HG02973 (cell line): ENCODE measurements around the gene GATAD2A.
A peak's percentile ranks its signal among the peaks of the same experiment; 100 is the strongest.

Experiments
- ATAC-seq: cut with Tn5 transposase; IDR thresholded peaks from one replicate; pipeline ENCODE4 v1.9.1; 2021; ENCODE audit warnings: moderate library complexity; ENCODE audit not compliant: unreplicated experiment

Gene GATAD2A

DNA sequence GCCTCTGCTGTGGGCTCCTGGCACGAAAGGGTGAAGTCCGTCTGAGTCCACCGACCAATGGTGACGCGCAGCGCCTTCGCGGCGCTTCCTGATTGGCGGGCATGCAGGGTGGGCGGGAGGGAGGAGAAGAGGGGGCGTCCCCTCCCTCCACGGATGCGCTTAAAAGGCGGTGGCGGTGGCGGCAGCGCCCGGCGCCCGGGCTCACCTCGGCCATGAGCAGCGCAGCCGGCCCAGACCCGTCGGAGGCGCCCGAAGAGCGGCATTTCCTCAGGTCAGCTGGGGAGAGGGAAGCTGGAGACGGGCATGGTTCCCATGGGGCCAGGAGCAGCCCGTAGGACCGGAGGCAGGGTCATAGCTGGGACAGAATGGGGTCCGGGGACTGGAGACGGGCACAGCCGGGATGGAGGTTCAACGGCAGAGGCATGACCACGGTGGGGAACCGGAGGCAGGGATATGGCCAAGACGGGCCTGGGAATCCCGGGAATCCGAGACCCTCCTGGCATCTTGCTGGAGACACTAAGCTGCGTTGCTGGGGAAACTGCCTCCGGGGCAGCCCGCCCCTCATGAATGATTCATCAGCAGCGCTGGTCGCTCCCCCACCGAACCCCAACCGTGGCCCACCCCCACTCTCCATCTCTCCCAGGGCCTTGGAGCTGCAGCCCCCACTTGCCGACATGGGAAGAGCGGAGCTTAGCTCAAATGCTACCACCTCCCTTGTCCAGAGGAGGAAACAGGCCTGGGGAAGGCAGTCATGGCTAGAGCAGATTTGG is 123.4 kb downstream of the GATAD2A start, which contains the start of gene YJEFN3:
Gene YJEFN3, plus strand, starts transcription at position 191 of the 770 bp plus-strand sequence. Its CDS starts 22 bp downstream, at position 213.
- no peak for ATAC-seq

GRCh38 chr19:19529783-19530422 is 124.4 kb downstream of the GATAD2A start:
- ATAC-seq: no peak

DNA sequence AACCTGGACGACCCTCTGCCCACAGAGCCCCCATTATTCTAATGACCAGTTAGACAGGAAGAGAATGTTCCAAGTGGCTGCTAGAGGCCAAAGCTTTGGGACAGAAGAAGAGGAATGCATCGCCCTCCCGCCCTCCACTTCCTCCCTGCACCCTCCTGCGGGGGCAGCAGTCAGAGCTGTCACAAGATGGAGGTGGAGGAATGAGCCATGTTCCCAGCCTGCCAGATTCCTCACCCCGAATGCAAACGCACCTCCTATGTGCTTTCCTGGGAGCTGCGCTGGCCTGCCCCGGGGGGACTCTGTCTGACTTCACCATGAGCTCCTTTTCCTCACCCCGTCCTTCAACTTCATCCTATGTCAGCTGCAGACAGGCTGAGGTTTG is 124.9 kb downstream of the GATAD2A start:
- no peak for ATAC-seq

- ATAC-seq: no peak
Measured at GRCh38 chr19:19530889-19531288, 125.4 kb downstream of the GATAD2A start.

DNA sequence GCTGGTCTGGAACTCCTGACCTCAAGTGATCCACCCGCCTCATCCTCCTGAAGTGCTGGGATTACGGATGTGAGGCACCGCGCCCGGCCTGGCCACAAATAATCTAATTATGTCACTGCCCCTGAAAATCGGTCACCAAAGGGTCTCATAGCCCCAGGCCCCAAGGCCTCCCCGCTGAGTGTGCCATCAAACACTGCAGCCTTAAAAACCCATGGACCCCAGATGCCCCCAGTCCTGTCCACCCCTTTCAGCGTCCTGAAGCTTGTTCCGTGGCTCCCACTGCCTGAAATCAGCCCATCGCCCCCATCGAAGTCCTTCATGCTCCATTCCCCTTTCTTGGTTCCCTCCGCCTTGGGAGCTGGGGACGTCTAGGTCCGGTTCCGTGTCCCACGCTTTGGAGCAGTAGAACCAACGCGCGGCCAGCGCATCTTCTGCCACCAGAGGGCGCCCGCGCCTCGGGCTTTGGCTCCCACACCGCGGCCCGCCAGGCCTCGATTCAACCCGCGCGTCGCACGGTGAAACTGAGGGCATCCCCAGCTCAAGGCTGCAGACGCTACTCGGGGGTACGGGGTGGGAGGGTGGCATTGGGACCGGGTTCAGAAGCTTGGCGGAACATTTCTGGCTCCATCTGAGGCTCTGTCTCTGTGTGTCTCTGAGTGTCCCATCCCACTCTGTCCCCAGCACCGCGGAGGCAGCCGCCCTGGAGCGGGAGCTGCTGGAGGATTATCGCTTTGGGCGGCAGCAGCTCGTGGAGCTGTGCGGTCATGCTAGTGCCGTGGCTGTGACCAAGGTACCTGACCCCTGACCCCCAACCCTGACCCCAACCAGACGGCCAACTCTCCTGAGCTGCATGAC is 126.7 kb downstream of the GATAD2A start:
- ATAC-seq: peak; percentile 53

DNA sequence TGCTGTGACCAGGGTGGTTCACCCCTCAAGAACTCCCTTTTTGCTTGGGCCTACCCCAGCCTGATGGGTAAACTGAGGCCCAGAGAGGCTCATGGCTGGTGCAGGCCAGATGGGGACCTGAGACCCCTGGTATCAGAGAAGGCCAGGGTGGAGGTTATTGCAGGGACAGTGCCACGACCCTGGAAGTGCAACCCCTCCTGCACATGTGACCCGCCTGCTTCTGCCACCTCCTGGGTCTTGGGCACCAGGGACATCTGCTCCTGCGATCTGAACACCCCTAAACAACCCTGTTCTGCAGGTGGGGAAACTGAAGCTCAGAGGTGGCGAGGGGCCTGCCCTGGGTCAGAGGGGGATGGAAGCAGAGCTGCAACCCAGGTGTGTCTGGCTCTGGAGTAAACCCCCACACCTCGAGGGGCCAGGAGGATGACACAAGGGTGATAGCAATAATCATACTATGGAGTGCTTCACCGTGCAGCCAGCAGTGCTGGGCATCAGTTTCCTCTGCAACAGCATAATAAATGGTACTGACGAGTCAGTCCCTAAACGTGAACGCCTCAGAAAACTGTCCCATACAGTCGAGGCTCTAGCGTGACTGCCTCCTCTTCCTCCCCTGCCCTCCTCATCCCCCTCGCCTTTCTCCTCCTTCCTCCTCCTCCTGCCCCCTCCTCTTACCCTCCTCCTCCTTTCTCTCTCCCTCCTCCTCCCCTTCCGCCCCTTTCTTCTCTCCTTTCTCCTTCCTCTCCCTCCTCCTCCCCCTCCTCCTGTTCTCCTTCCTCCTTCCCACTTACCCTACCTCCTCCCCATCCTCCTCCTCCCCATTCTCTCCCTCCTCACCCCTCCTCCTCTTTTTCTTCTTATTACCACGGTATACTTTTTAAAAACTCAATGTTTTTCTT is 127.6 kb downstream of the GATAD2A start:
- ATAC-seq: no peak

DNA sequence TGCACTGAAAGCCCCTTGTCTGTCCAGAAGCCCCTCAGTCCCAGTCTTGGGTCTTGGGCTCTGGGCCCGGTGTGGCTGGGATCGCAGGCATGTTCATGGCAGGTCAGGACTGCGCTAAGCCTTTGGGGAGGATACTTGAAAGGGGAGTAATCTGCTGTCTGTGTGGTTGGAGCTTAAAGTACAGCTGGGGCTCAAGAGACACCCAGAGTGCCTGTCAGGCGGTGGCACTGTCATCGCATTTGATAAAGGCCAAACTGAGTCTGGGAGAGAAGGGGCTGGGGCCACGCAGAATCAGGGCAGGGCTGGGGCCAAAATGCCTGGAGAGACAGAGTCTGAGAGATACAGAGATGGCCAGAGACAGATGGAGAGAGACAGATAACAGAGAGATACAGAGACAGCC is 128.4 kb downstream of the GATAD2A start:
- no peak for ATAC-seq

DNA sequence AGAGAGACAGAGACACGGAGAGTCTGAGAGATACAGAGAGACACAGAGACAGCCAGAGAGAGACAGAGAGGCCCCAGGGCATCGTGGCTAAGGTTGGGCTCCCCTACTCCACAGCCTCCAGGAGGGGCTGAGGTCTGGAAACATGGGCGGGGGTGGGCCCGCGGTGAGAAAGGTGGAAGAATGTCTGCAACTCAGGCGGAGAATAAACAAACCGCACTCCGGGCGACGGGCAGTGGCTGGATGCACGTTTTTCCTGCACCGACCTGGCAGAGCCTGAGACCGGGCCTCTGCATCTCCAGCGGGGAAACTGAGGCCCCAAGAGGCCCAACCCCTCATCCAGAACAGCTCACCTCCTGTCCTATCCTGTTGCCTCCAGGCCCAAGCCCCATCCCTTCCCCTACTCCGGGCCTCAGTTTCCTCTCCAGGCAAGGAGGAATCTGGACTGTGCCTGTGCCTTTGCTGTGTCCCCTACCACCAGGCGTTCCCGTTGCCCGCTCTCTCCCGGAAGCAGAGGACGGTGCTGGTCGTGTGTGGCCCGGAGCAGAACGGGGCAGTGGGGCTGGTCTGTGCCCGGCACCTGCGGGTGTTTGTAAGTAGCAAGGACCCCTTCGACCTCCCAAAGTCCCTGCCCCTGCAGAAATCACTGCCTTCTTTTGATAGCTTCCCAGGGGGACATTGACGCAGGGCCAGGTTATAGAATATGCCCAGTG is 129.2 kb downstream of the GATAD2A start:
- ATAC-seq: no peak

- no peak for ATAC-seq
Measured at GRCh38 chr19:19535311-19536191, 130.1 kb downstream of the GATAD2A start.

DNA sequence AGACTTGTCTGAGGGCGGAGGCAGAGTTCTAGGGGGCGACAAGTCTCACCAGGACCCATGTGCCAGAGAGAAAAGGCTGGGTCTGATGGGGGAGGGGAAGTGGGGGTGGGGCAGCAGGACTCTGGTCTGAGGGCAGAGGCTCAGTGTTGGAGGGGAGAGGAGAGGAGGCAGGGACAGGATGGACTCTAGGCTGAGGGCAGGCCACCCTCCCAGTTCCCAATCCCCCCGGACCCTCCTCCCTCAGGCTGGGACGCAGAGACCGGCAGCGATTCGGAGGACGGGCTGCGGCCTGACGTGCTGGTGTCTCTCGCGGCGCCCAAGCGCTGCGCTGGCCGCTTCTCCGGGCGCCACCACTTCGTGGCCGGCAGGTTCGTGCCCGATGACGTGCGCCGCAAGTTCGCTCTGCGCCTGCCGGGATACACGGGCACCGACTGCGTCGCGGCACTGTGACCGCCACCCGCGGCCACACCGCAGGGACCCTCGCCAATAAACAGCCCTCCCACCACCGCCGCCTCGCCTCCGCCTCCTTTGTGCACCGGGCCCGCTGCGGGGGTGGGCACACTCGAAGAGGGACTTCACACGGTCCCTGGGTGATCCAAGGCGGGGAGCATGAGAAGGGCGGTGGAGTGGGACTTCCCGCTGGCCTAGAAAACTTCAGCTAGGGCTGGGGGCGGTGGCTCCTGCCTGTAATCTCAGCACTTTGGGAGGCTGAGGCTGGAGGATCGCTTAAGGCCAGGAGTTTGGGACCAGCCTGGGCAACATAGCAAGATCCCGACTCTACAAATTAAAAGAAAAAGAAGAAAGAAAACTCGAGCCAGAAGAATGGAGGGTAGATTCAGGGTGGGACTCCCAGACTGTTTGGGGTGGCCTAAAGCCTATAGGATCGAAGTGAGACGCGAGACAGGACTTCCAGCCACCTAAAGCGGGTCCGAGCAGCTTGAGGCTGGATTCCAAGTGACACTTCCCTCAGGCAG is 131.9 kb downstream of the GATAD2A start:
- no peak for ATAC-seq

GRCh38 chr19:19538061-19538784 is 132.7 kb downstream of the GATAD2A start, which contains the start of gene CILP2:
TSS of gene CILP2 (plus strand) at chr19:19538265. CDS start at chr19:19538350, 85 bp downstream.
- ATAC-seq: no peak

- ATAC-seq: no peak
Measured at GRCh38 chr19:19538785-19539166, 133.3 kb downstream of the GATAD2A start.

DNA sequence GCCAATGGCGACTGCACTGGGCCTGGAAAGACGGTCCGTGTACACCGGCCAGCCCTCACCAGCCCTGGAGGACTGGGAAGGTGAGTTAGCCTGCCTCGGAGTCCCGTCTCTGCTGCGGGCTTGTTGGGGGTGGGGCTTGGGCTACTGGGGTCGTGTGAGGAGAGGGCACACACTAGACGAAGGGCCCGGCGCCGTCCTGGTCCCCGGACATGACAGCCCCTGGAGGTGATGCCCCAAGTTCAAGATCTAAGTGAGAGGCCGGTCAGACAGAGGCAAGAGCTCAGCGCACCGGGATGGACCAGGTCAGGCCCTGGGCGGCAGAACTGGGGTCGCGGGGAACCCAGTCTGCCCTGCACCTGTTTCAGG is 134.2 kb downstream of the GATAD2A start:
- ATAC-seq: no peak

DNA sequence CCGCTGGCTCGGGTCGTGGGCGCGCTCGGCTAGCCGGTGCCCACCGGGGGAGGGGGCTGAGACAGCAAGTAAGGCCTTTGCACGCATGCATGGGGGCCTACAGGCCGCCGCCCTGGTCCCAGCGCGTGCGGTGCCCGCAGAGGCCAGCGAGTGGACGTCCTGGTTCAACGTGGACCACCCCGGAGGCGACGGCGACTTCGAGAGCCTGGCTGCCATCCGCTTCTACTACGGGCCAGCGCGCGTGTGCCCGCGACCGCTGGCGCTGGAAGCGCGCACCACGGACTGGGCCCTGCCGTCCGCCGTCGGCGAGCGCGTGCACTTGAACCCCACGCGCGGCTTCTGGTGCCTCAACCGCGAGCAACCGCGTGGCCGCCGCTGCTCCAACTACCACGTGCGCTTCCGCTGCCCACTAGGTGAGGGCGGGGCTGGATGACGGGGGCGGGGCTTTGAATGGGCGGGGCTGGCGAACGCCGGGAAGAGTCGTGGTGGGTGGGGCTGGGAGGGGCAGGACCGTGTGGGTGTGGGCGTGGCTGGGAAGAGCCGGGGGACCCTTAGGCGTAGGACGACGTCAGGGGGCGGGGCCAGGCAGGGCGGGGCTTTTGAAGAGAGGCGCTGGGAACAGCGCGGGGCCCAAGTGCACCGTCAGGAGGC is 134.7 kb downstream of the GATAD2A start:
- ATAC-seq: no peak

DNA sequence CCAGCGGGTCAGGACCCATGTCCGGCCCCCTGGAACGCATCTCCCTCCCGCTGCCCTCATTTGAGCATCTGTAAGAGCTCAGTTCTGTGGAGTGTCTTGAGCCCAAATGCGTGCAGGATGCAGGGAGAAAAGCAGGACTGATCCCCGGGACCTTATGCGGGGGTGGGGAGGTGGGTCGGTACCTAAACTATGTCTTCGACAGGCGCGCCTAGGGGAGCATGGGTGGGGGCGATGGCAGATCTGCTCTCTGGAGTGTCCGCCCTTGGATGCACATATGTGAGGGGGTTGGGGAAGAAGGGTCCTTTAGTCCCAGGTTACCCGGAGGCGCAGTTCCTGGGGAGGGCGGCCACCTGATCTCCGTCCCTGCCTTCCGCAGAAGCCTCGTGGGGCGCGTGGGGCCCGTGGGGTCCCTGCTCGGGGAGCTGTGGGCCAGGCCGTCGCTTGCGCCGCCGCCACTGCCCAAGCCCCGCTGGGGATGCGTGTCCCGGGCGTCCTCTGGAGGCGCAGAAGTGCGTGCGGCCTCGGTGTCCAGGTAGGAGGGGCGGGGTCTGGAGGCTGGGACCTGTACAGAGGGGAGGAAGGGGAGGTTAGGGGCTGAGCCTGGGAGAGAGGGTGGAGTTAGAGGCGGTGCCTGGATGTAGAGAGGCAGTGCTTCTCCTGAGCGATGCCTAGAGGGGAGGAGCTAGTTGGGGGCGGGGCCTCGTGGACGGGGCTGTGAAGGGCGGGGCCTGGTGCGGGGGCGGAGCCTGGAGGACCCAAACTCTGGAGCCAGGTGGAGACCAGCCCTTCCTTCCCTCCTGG is 135.4 kb downstream of the GATAD2A start:
- no peak for ATAC-seq

GRCh38 chr19:19541616-19542015 is 136.1 kb downstream of the GATAD2A start:
- no peak for ATAC-seq
